ENCODE data around the gene SCGB1D4.

SCGB1D4 gene

DNA sequence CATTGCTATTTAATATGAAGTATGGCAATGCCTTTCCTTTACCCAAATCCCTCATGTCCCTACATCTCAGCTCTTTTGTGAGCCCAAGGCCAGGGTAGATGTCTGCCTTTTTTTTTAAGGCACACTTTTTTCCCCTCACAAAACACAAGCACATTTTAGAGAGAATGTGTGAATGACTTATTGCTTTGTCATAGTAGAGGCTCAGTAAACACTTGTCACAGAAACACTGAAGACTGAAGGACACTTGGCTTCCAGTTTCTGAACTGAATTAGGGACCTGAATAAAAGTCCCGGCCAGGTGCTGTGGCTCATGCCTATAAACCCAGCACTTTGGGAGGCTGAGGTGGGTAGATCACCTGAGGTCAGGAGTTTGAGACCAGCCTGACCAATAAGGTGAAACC lies 31.8 kb downstream of the SCGB1D4 start:
- Histone ChIP-seq H3K27me3 (replicated peaks; ENCODE audit: insufficient read depth, low read length) (no peaks in the 10 kb centered on the region), H3K27ac (ENCODE audit: low read length) (no peak overlapping the region), H3K9me2 (replicated peaks; ENCODE audit: insufficient read depth, low read length) (no peaks in the 10 kb centered on the region)

DNA sequence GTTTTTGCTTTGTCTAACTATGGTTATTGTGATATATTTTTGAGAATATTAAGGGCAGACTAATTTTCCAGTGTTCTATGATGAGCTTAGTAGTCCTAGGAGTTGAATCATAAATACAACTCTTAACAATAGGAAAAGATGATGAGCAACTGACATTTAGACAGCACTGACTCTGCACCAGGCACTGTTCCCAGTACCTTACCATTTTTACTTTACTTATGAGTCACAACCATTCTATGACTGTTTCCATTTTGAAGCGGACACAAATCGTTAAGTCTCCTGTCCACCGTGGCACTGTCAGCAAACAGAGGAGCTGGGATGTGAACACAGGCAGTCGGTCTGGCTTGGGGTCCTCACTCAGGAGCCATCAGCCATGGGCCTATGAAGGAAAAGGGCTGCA lies 32.3 kb downstream of the SCGB1D4 start:
- no peak overlapping the region for H3K4me2 ChIP-seq (ENCODE audit: low read depth, low read length)
- no peak overlapping the region for H3K4me3 ChIP-seq (ENCODE audit: low read length)
- H3K9ac ChIP-seq (ENCODE audit: low read length) = no peak overlapping the region
- no peaks in the 10 kb centered on the region for H3K36me3 ChIP-seq (replicated peaks; ENCODE audit: insufficient read depth, low read length)
- no peaks in the 10 kb centered on the region for H3F3A ChIP-seq (ENCODE audit: insufficient read depth, low read length)
- TF ChIP-seq, protein P1, sequence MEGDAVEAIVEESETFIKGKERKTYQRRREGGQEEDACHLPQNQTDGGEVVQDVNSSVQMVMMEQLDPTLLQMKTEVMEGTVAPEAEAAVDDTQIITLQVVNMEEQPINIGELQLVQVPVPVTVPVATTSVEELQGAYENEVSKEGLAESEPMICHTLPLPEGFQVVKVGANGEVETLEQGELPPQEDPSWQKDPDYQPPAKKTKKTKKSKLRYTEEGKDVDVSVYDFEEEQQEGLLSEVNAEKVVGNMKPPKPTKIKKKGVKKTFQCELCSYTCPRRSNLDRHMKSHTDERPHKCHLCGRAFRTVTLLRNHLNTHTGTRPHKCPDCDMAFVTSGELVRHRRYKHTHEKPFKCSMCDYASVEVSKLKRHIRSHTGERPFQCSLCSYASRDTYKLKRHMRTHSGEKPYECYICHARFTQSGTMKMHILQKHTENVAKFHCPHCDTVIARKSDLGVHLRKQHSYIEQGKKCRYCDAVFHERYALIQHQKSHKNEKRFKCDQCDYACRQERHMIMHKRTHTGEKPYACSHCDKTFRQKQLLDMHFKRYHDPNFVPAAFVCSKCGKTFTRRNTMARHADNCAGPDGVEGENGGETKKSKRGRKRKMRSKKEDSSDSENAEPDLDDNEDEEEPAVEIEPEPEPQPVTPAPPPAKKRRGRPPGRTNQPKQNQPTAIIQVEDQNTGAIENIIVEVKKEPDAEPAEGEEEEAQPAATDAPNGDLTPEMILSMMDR (IDR thresholded peaks at IDR 0.05; ENCODE audit: low read length) = no peak
- no peak for TF ChIP-seq EZH2phosphoT487 (IDR thresholded peaks at IDR 0.05; ENCODE audit: low read length)
- TF ChIP-seq EZH2 (optimal IDR thresholded peaks at IDR 0.05; ENCODE audit: low read depth, low read length) = no peak
- H3K9me3 ChIP-seq (replicated peaks; ENCODE audit: insufficient read depth, low read length) = no peaks in the 10 kb centered on the region
- no peaks in the 10 kb centered on the region for H3K79me2 ChIP-seq (ENCODE audit: low read length)
- no peak overlapping the region for H2AFZ ChIP-seq (ENCODE audit: low read length)
- H4K20me1 ChIP-seq (ENCODE audit: insufficient read depth, low read length) = no peaks in the 10 kb centered on the region
- H3K27me3 ChIP-seq (replicated peaks; ENCODE audit: insufficient read depth, low read length) = no peaks in the 10 kb centered on the region
- no peak overlapping the region for H3K27ac ChIP-seq (ENCODE audit: low read length)
- no peaks in the 10 kb centered on the region for H3K9me2 ChIP-seq (replicated peaks; ENCODE audit: insufficient read depth, low read length)
- H3K4me1 ChIP-seq (ENCODE audit: low read length) = no peaks in the 10 kb centered on the region
- no peak for DNase-seq

More for the DNA sequence above, 31.8 kb downstream of the SCGB1D4 start:
- Histone ChIP-seq H2AFZ (ENCODE audit: low read length) (no peak overlapping the region), H3K4me3 (ENCODE audit: low read length) (no peak overlapping the region), H3F3A (ENCODE audit: insufficient read depth, low read length) (no peaks in the 10 kb centered on the region), H3K4me1 (ENCODE audit: low read length) (no peaks in the 10 kb centered on the region), H3K9ac (ENCODE audit: low read length) (no peak overlapping the region), H4K20me1 (ENCODE audit: insufficient read depth, low read length) (no peaks in the 10 kb centered on the region), H3K4me2 (ENCODE audit: low read depth, low read length) (no peak overlapping the region), H3K9me3 (replicated peaks; ENCODE audit: insufficient read depth, low read length) (no peaks in the 10 kb centered on the region), H3K79me2 (ENCODE audit: low read length) (no peaks in the 10 kb centered on the region), H3K36me3 (replicated peaks; ENCODE audit: insufficient read depth, low read length) (no peaks in the 10 kb centered on the region)
- DNase-seq = no peak
- TF ChIP-seq, protein P1 (IDR thresholded peaks at IDR 0.05; ENCODE audit: low read length) = no peak
- no peak for TF ChIP-seq EZH2 (optimal IDR thresholded peaks at IDR 0.05; ENCODE audit: low read depth, low read length)
- no peak for TF ChIP-seq EZH2phosphoT487 (IDR thresholded peaks at IDR 0.05; ENCODE audit: low read length)

GRCh38 chr11:62264004-62264403 lies 34.9 kb downstream of the SCGB1D4 start:
- Histone ChIP-seq H3F3A (ENCODE audit: insufficient read depth, low read length) (no peaks in the 10 kb centered on the region), H3K9ac (ENCODE audit: low read length) (no peak overlapping the region), H3K4me1 (ENCODE audit: low read length) (no peaks in the 10 kb centered on the region), H3K27me3 (replicated peaks; ENCODE audit: insufficient read depth, low read length) (no peaks in the 10 kb centered on the region), H4K20me1 (ENCODE audit: insufficient read depth, low read length) (no peaks in the 10 kb centered on the region), H3K36me3 (replicated peaks; ENCODE audit: insufficient read depth, low read length) (no peaks in the 10 kb centered on the region), H2AFZ (ENCODE audit: low read length) (no peak overlapping the region), H3K4me3 (ENCODE audit: low read length) (no peak overlapping the region), H3K9me3 (replicated peaks; ENCODE audit: insufficient read depth, low read length) (no peaks in the 10 kb centered on the region), H3K9me2 (replicated peaks; ENCODE audit: insufficient read depth, low read length) (no peaks in the 10 kb centered on the region), H3K79me2 (ENCODE audit: low read length) (no peaks in the 10 kb centered on the region), H3K4me2 (ENCODE audit: low read depth, low read length) (no peak overlapping the region), H3K27ac (ENCODE audit: low read length) (no peak overlapping the region)
- DNase-seq = no peak
- no peak for TF ChIP-seq EZH2 (optimal IDR thresholded peaks at IDR 0.05; ENCODE audit: low read depth, low read length)
- no peak for TF ChIP-seq EZH2phosphoT487 (IDR thresholded peaks at IDR 0.05; ENCODE audit: low read length)
- TF ChIP-seq, protein P1 (IDR thresholded peaks at IDR 0.05; ENCODE audit: low read length) = no peak
